HepG2 (cell line): ENCODE results near the gene CERS4. TPM values are rescaled to one million over a fixed set of nuclear protein-coding genes. Genes with fewer than 3 reads are reported as not detected.

Experiments
- ATAC-seq: fragments of 200-7000 bp; cut with Tn5 transposase; 3 replicates; pipeline ENCODE4 v1.9.1; 2020; ENCODE audit warnings: mild to moderate bottlenecking, moderate library complexity
- BruUV-seq: library from RNA; stranded (reverse); fragments of 400-500 nt; replicated peaks from 2 replicates; lab custom pipeline; 2021; lab: Mats Ljungman, UMichigan
- CTCF ChIA-PET: fragments of 300-600 bp; formaldehyde crosslinking; extraction: SDS; loops from one replicate; lab custom pipeline; 2021; ENCODE audit warnings: low total read pairs, inconsistent platforms, low intra/inter-chr PET ratio; lab: Yijun Ruan, JAX
- POLR2A ChIA-PET: fragments of 350-600 bp; sonication (Branson Sonifier 250); formaldehyde crosslinking; loops from one replicate; lab custom pipeline; 2020; ENCODE audit warnings: antibody characterized with exemption, inconsistent platforms; lab: Yijun Ruan, JAX
- DNase-seq: peaks from one replicate; pipeline ENCODE4 v3.0.0-alpha.2; 2015; ENCODE audit warnings: low spot score
- FAIRE-seq: peaks from 3 replicates; lab custom pipeline; 2011; peaks lifted over from hg19 to GRCh38; lab: Jason Lieb, UNC
- H2AFZ ChIP-seq: one replicate; pipeline ENCODE4 v1.6.1; 2011; ENCODE audit warnings: low read length, inconsistent platforms
- H3K27ac ChIP-seq: fragments of 300-600 bp; 3 replicates; pipeline ENCODE4 v1.8.0; 2011; ENCODE audit warnings: mixed run types, mild to moderate bottlenecking, mixed read lengths, low read length, inconsistent platforms; ENCODE audit not compliant: insufficient read depth; ENCODE audit errors: extremely low read length
- H3K27me3 ChIP-seq, 2 experiments: fragments of 200-600 bp in 1 of 2; 2 replicates in 1 of 2; 3 replicates in 1 of 2; pipeline versions ENCODE4 v1.6.0 to v1.8.0; 2011; ENCODE audit warnings: low read length in 2 of 2, mild to moderate bottlenecking in 2 of 2, moderate library complexity in 2 of 2, inconsistent platforms in 1 of 2; ENCODE audit not compliant: insufficient read depth in 2 of 2, control insufficient read depth in 1 of 2
- H3K36me3 ChIP-seq, 2 experiments: fragments of 200-600 bp in 1 of 2; replicated peaks in 1 of 2; 2 replicates in 1 of 2; 3 replicates in 1 of 2; pipeline versions ENCODE4 v1.5.1 to v1.8.0; 2011; ENCODE audit warnings: low read length in 2 of 2, inconsistent platforms in 1 of 2; ENCODE audit not compliant: insufficient read depth in 2 of 2, control insufficient read depth in 1 of 2
- H3K4me1 ChIP-seq: 2 replicates; pipeline ENCODE4 v1.5.1; 2012; ENCODE audit warnings: low read length, inconsistent platforms; ENCODE audit not compliant: insufficient read depth
- H3K4me2 ChIP-seq: 2 replicates; pipeline ENCODE4 v1.6.0; 2011; ENCODE audit warnings: low read depth, low read length, inconsistent platforms
- H3K4me3 ChIP-seq, 3 experiments: fragments of 200-600 bp in 1 of 3; sonication (generic), shearing (Covaris generic) in 1 of 3; replicated peaks in 1 of 3; 2 replicates each; pipeline ENCODE4 v1.5.1; 2011 to 2016; ENCODE audit warnings: low read length in 3 of 3, inconsistent platforms in 2 of 3, low read depth in 2 of 3, mild to moderate bottlenecking in 2 of 3, control low read depth in 1 of 3, mixed read lengths in 1 of 3; ENCODE audit not compliant: insufficient read depth in 1 of 3
- H3K79me2 ChIP-seq: one replicate; pipeline ENCODE4 v1.6.1; 2011; ENCODE audit warnings: low read length, inconsistent platforms; ENCODE audit not compliant: insufficient read depth
- H3K9ac ChIP-seq: 2 replicates; pipeline ENCODE4 v1.6.0; 2011; ENCODE audit warnings: mild to moderate bottlenecking, low read depth, low read length, inconsistent platforms; ENCODE audit not compliant: insufficient read depth
- H3K9me3 ChIP-seq: 2 replicates; pipeline ENCODE4 v1.5.1; 2012; ENCODE audit warnings: mild to moderate bottlenecking, low read length
- H4K20me1 ChIP-seq: 2 replicates; pipeline ENCODE4 v1.6.0; 2011; ENCODE audit warnings: inconsistent platforms, mild to moderate bottlenecking, low read length, moderate library complexity; ENCODE audit not compliant: insufficient read depth
- AGO2 ChIP-seq: fragments of 200-400 bp; formaldehyde crosslinking; optimal IDR thresholded peaks from 2 replicates; pipeline ENCODE3; 2017; ENCODE audit warnings: mild to moderate bottlenecking, low read depth, low read length, moderate library complexity
- EED ChIP-seq: sonication (generic); formaldehyde crosslinking; IDR thresholded peaks from 2 replicates; pipeline ENCODE4 v1.5.0; 2020; ENCODE audit warnings: mild to moderate bottlenecking, missing genetic modification reagents
- GATA4 ChIP-seq: sonication (generic); IDR thresholded peaks from 2 replicates; pipeline ENCODE4 v1.6.1; 2016; ENCODE audit warnings: antibody characterized with exemption, low read depth, borderline replicate concordance
- IRF2 ChIP-seq: IDR thresholded peaks from 2 replicates; pipeline ENCODE4 v1.6.1; 2018; ENCODE audit warnings: missing genetic modification reagents, missing compliant biosample characterization
- KLF13 ChIP-seq: sonication (generic); formaldehyde crosslinking; IDR thresholded peaks from 2 replicates; pipeline ENCODE4 v1.4.0; 2020; ENCODE audit warnings: mild to moderate bottlenecking, missing genetic modification reagents
- PHF5A ChIP-seq: IDR thresholded peaks from one replicate; pipeline ENCODE4 v1.6.1; 2018; ENCODE audit warnings: low read depth, missing genetic modification reagents; ENCODE audit not compliant: unreplicated experiment
- SIN3A ChIP-seq: IDR thresholded peaks from 2 replicates; pipeline ENCODE4 v1.6.1; 2011; ENCODE audit warnings: low read depth, mild to moderate bottlenecking, control low read depth, low read length, borderline replicate concordance
- WGBS: methylation state at CpG from one replicate; pipeline ENCODE4 v1.1.6; 2017; ENCODE audit warnings: low lambda C conversion rate; 5-methylcytosine and 5-hydroxymethylcytosine counted together
- in situ Hi-C: cut with HindIII; loops from 2 replicates; pipeline ENCODE4 v1.10.0; 2017; ENCODE audit warnings: low pct_unique_long_range_greater_than_20kb; ENCODE audit not compliant: extremely low pct_ligation_motif_present
- intact Hi-C: fragments of 100-400 bp; cut with micrococcal nuclease; formaldehyde crosslinking; loops from one replicate; pipeline ENCODE4 v1.10.0; 2022; ENCODE audit not compliant: unreplicated experiment
- polyA plus RNA-seq, 8 experiments: library from polyadenylated mRNA; depleted of rRNA in 3 of 8; stranded (reverse) in 7 of 8; unstranded in 1 of 8; fragments of >200 nt; fragmentation: Illumina TruSeq in 4 of 8; extraction: Trizol in 4 of 8; gene quantifications; 2 replicates each; pipeline versions ENCODE4 v1.2.1 to v1.2.3, GENCODE V29; 2011 to 2016; ENCODE audit warnings: low read depth in 4 of 8, missing spikeins in 1 of 8, mixed read lengths in 1 of 8; ENCODE audit not compliant: insufficient read depth in 1 of 8
- total RNA-seq, 5 experiments: library from RNA; depleted of rRNA; stranded (reverse); fragments of >200 nt; fragmentation: Illumina TruSeq; extraction: Trizol; gene quantifications; 2 replicates each; pipeline ENCODE4 v1.2.3, GENCODE V29; 2016; ENCODE audit warnings: low read depth in 1 of 5
- TF ChIP-seq, protein P1 (sequence below): sonication (generic); formaldehyde crosslinking; IDR thresholded peaks from 2 replicates; pipeline ENCODE4 v1.5.1; 2020; ENCODE audit warnings: mild to moderate bottlenecking, moderate library complexity, missing genetic modification reagents

CERS4 gene
- total and polyA plus RNA-seq, 2 of the 13 experiments (the other 11 are each of a cell fraction or from before 2014, with no cell fraction given) = 74.7 to 83.5 TPM

DNA sequence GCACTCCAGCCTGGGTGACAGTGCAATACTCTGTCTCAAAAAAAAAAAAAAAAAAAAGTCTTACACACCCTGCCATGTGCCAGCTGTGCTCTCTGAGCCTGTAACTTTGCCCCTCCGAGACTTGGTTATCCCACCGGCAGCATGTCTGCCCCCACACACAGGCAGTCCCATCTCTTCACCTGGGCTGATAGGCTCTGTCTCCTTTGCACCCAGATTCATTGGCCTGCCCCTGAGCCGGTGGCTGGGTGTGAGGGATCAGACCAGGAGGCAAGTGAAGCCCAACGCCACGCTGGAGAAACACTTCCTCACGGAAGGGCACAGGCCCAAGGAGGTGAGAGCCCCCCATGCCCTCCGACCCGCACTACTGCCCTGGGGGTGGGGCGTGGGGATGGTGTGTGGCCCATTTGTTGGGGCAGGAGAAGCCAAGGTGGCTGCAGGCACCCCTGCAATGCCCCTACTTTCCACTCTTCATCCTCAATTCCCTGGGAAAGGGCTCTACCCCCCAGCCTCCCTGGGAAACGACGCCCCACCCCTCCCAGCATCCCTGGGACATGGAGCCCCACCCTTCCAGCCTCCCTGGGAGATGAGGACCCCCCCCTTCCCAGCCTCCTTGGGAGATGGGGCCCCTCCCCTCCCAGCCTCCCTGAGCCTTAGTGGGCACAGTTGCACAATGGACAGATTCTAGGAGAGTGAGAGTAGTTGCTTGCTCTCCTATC is 45.3 kb downstream of the CERS4 start:
- Histone ChIP-seq H2AFZ (no peak overlapping the region), H3K79me2 (no peaks in the 10 kb centered on the region), H3K4me3 (no peak overlapping the region), H4K20me1 (no peaks in the 10 kb centered on the region; the same call in 1 of the 2 replicates), H3K36me3 (peaks cover 24 to 56% of the 10 kb centered on the region in 2 experiments), H3K9ac (no peak overlapping the region), H3K27ac (no peak overlapping the region), H3K4me2 (no peak overlapping the region), H3K27me3 (no peaks in the 10 kb centered on the region; a peak in 1 of 5 replicates), H3K4me1 (peaks cover 43% of the 10 kb centered on the region), H3K9me3 (no peaks in the 10 kb centered on the region)
- no peak for ATAC-seq
- TF ChIP-seq SIN3A (no peak), AGO2 (peak; percentile 54), KLF13 (CRISPR knock-in tag) (no peak)
- WGBS = 88% methylated on average over 6 of the region's 11 CpGs
- CTCF ChIA-PET = no interaction called here
- POLR2A ChIA-PET = interaction anchor here (1.3 kb wide), 1 partner anchor 44 kb away, joined by 4 read pairs; no protein-coding TSS in a partner anchor
- in situ Hi-C loops = loop anchor here (5.0 to 25.0 kb wide), 2 partner anchors 97 to 242 kb away; partner anchors contain the start of gene ELAVL1
- DNase-seq = no peak
- intact Hi-C loops = no loop called here
- no peak for FAIRE-seq
- no TSS peak for BruUV-seq

DNA sequence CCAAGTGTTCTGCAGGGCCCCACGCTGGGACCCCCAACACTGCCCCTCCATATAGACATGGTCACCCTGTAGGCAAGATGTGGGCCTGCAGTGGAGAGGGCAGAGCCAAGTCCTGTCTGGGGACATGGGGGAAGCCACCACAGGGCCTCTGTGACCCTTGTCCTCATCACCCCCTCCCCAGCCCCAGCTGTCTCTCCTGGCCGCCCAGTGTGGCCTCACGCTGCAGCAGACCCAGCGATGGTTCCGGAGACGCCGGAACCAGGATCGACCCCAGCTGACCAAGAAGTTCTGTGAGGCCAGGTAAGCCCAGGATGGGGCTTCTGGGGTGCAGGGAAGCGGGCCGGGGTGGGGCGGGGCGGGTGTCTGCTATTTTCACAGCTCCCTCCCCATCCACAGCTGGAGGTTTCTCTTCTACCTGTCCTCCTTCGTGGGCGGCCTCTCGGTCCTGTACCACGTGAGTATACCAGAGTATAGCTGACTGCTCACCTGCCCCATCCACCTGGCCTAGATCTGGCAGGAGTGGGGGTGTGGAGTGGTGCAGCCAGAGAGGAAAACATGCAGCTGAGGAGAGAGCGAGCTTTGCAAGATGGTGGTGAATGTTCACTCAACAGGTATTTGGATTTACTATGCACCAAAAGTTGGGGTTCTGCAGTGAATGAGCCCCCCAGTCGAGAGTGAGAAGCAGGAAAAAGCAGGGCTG is 46.4 kb downstream of the CERS4 start:
- no TSS peak for BruUV-seq
- ChIA-PET POLR2A (no interaction called here), CTCF (no interaction called here)
- Histone ChIP-seq H3K27me3 (no peaks in the 10 kb centered on the region; a peak in 1 of 5 replicates), H4K20me1 (no peaks in the 10 kb centered on the region; the same call in 1 of the 2 replicates), H3K27ac (no peak overlapping the region), H3K9me3 (no peaks in the 10 kb centered on the region), H3K79me2 (no peaks in the 10 kb centered on the region), H3K4me3 (no peak overlapping the region), H3K4me2 (no peak overlapping the region), H3K9ac (no peak overlapping the region), H2AFZ (no peak overlapping the region), H3K4me1 (peaks cover 45% of the 10 kb centered on the region), H3K36me3 (peaks cover 25 to 61% of the 10 kb centered on the region in 2 experiments)
- intact Hi-C loops = no loop called here
- FAIRE-seq (no peak), DNase-seq (no peak), ATAC-seq (no peak)
- peak; percentile 53 for TF ChIP-seq AGO2
- TF ChIP-seq EED (CRISPR knock-in tag) = no peak
- no peak for TF ChIP-seq PHF5A (CRISPR knock-in tag)
- TF ChIP-seq, protein P1, sequence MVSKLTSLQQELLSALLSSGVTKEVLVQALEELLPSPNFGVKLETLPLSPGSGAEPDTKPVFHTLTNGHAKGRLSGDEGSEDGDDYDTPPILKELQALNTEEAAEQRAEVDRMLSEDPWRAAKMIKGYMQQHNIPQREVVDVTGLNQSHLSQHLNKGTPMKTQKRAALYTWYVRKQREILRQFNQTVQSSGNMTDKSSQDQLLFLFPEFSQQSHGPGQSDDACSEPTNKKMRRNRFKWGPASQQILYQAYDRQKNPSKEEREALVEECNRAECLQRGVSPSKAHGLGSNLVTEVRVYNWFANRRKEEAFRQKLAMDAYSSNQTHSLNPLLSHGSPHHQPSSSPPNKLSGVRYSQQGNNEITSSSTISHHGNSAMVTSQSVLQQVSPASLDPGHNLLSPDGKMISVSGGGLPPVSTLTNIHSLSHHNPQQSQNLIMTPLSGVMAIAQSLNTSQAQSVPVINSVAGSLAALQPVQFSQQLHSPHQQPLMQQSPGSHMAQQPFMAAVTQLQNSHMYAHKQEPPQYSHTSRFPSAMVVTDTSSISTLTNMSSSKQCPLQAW = no peak
- no peak for TF ChIP-seq GATA4
- TF ChIP-seq IRF2 = no peak
- WGBS = 98% methylated on average over 12 of the region's 18 CpGs
- in situ Hi-C loops = loop anchor here (25.0 kb wide), 1 partner anchor 243 kb away; the partner anchor contains the start of gene ELAVL1
